Measurements from ENCODE around the gene ELK4. TPM values are rescaled to one million over a fixed set of nuclear protein-coding genes. Genes with fewer than 3 reads are reported as not detected.

Gene ELK4
- total RNA-seq, 4 donors from 2014 or later, result 13.2 to 27.7 (median 16.0) TPM

DNA sequence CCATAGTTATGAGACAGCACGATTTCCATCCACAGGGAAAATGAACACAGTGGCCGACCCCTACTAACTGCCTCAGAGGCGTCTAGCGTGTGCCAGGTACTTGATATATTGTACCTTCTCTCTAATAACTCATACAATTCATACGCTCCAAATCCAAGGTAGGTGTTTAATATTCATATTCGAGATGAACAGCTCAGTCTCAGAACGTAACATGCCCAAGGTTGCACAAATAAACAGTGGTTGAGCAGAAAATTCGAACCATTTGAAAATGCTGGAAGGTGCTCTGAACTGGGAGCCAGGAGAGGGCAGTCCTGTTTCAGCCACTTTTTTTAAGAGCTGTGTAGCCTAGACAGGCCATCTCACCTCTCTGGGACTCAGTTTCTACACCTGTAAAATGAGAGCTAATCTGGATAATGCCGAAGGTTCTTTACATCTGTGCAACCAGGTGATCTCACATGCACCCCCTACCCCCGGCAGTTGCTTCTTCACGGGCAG lies 40.6 kb upstream of the ELK4 start:
- DNase-seq, result no peak
- Histone ChIP-seq H3K27ac (no peak overlapping the region), H3K36me3 (no peaks in the 10 kb centered on the region), H3K27me3 (peaks cover 0 to 12% (median 0%) of the 10 kb centered on the region in 4 donors), H3K9me3 (no peaks in the 10 kb centered on the region), H3K4me1 (peaks cover 4 to 26% (median 10%) of the 10 kb centered on the region in 3 donors), H3K4me3 (no peak overlapping the region)
- intact Hi-C loops (cut with DNase I), result no loop called here
- no peak for TF ChIP-seq POLR2A (IDR thresholded peaks at IDR 0.05)
- TF ChIP-seq, protein P1, sequence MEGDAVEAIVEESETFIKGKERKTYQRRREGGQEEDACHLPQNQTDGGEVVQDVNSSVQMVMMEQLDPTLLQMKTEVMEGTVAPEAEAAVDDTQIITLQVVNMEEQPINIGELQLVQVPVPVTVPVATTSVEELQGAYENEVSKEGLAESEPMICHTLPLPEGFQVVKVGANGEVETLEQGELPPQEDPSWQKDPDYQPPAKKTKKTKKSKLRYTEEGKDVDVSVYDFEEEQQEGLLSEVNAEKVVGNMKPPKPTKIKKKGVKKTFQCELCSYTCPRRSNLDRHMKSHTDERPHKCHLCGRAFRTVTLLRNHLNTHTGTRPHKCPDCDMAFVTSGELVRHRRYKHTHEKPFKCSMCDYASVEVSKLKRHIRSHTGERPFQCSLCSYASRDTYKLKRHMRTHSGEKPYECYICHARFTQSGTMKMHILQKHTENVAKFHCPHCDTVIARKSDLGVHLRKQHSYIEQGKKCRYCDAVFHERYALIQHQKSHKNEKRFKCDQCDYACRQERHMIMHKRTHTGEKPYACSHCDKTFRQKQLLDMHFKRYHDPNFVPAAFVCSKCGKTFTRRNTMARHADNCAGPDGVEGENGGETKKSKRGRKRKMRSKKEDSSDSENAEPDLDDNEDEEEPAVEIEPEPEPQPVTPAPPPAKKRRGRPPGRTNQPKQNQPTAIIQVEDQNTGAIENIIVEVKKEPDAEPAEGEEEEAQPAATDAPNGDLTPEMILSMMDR (IDR thresholded peaks at IDR 0.05), result no peak
- 68 to 71% methylated on average over 10 to 11 of the region's 11 CpGs for WGBS, 2 donors

DNA sequence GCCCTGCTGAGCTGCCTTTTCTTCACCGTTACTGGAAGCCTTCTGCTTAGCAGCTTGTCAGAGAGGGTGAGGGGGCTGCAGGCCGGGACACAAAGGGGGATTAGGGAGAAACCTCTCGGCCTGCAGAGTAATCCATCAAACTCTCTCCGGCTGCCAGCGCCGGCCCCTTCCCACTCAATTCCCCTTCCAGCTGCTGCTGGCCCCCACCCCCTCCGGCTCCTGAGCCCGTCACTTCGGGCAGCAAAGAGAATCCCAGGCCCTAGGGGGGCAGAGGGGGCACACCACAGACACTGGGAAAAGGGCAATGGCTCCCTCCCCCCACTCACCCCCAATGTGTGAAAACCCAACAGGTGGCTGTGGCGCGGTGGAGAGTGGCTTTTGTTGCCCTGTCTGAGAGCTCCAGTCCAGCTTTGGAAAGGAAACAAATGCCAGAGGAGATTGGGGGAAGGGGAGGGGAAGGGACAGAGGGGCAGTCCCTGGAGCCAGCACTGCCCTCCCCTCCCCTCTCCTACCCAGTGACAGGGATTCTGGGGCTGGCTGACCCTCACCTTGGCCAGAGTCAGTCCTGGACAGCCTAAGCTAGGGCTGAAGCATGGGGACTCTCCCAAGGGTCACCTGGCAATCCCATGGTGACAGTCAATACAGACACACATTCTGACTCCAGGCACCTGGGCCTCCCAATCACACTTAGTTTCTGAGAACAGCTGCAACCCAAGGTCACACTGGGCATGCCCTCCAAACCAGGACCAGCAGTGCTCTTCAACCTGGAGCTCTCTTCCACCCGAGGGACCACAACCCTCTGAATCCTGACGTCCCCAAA lies 39.0 kb upstream of the ELK4 start:
- peaks cover 4 to 42% (median 10%) of the 10 kb centered on the region in 3 donors for H3K4me1 ChIP-seq
- H3K27me3 ChIP-seq, result peaks cover 0 to 12% (median 0%) of the 10 kb centered on the region in 4 donors
- no peaks in the 10 kb centered on the region for H3K9me3 ChIP-seq
- WGBS, 2 donors, result 67 to 73% methylated on average over 4 to 5 of the region's 13 CpGs
- H3K36me3 ChIP-seq, result no peaks in the 10 kb centered on the region
- no peak overlapping the region for H3K4me3 ChIP-seq
- H3K27ac ChIP-seq, result no peak overlapping the region
- intact Hi-C loops (cut with DNase I), result no loop called here
- TF ChIP-seq, protein P1 (IDR thresholded peaks at IDR 0.05), result no peak
- no peak for TF ChIP-seq POLR2A (IDR thresholded peaks at IDR 0.05)
- no peak for DNase-seq

DNA sequence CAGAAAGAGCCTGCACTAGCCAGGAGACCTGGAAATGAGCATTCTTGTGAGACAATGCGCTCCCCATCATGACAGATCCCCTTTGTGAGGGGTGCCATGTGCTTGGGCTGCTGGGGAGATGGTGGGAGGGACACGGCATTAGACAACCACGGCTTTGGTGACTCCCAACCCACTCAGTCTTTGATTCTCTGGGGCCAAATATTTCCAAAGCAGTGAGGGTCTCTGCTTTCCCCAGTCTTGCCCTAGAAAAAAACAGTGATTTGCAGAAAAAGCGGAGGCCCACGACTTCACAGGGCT lies 38.3 kb upstream of the ELK4 start:
- TF ChIP-seq POLR2A (IDR thresholded peaks at IDR 0.05), result no peak
- TF ChIP-seq, protein P1 (IDR thresholded peaks at IDR 0.05), result no peak
- Histone ChIP-seq H3K36me3 (no peaks in the 10 kb centered on the region), H3K4me3 (no peak overlapping the region), H3K4me1 (peaks cover 7 to 49% (median 10%) of the 10 kb centered on the region in 3 donors), H3K27ac (no peak overlapping the region), H3K27me3 (peaks cover 0 to 12% (median 0%) of the 10 kb centered on the region in 4 donors), H3K9me3 (no peaks in the 10 kb centered on the region)
- intact Hi-C loops (cut with DNase I), result no loop called here
- 80% methylated on average over 1 of the region's 5 CpGs; no CpG with 5 or more reads in 1 of the 2 donors for WGBS, 2 donors
- DNase-seq, result no peak

DNA sequence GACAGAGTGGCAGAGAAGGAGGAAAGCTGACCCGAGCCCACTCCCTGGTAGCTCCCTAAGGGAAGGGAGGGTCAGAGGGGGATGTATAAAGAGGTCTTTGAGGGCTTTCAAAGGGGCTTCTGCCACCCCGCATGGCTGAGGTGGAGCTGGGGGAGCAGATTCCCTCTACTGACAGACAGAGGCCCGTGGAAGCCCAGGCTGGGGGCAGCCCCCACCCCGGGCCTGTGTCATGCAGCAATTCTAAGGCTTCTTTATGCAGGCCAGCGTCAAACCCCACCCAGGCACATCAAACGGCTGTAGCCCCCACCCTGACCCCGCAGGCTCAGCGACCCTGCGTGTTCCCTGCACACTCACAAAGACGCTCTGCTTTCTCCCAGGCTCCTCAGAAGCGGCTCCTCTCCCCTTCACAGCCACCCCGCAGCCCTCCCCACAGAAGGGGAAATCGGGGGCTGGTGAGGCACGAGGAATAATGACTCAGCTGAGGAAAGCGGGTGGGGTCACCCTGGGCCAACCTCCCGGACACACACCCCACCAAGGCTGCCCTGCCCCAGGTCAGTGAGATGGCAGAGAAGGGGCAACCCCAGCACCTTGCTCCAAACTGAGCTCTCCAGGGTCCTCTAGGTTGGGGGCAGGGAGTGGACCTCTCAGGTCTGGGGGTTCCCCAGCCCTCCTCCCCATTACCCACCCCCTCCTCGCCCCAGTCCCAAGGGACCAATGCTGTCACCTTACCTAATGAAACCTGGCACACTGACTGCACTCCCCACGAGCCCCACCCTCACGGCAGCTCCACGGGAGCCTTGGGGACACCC lies 37.7 kb upstream of the ELK4 start:
- peaks cover 0 to 12% (median 0%) of the 10 kb centered on the region in 4 donors for H3K27me3 ChIP-seq
- no peak overlapping the region for H3K4me3 ChIP-seq
- intact Hi-C loops (cut with DNase I), result no loop called here
- TF ChIP-seq, protein P1 (IDR thresholded peaks at IDR 0.05), result no peak
- no peak for TF ChIP-seq POLR2A (IDR thresholded peaks at IDR 0.05)
- no peaks in the 10 kb centered on the region for H3K36me3 ChIP-seq
- 45 to 58% methylated on average over 2 to 4 of the region's 20 CpGs for WGBS, 2 donors
- H3K9me3 ChIP-seq, result no peaks in the 10 kb centered on the region
- peaks cover 12 to 55% (median 14%) of the 10 kb centered on the region in 3 donors for H3K4me1 ChIP-seq
- no peak for DNase-seq
- peak overlapping the region in 1 of 4 donors; percentile 17 for H3K27ac ChIP-seq

DNA sequence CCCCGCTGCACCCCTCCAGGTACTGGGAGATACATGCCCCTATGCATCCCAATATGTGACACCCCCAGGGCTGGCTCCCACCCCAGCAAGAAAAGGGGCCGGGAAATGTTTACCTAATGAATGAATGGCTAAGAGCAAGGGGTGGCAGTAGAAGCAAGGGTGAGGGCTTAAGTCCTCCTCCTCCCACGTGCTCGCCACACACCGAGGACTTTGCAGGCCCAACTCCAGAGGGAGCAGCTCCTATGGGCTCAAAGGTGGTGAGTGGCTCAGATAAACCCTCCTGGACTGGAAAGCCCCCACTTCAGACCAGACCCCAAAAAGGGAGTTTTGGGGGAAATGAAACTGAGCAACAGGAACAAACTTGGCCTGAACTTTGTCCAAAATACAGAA lies 37.1 kb upstream of the ELK4 start:
- H3K27me3 ChIP-seq, result peaks cover 0 to 12% (median 0%) of the 10 kb centered on the region in 4 donors
- no peak overlapping the region for H3K4me3 ChIP-seq
- TF ChIP-seq, protein P1 (IDR thresholded peaks at IDR 0.05), result no peak
- no peak for TF ChIP-seq POLR2A (IDR thresholded peaks at IDR 0.05)
- intact Hi-C loops (cut with DNase I), result no loop called here
- WGBS, 2 donors, result 88% methylated on average over 2 of the region's 5 CpGs; no CpG with 5 or more reads in 1 of the 2 donors
- peaks cover 14 to 61% (median 18%) of the 10 kb centered on the region in 3 donors for H3K4me1 ChIP-seq
- H3K9me3 ChIP-seq, result no peaks in the 10 kb centered on the region
- H3K27ac ChIP-seq, result no peak overlapping the region
- DNase-seq, result no peak
- no peaks in the 10 kb centered on the region for H3K36me3 ChIP-seq

Data from esophagus squamous epithelium (tissue), 5 donors.